OCI-LY7 (cell line): ENCODE measurements around the gene GRN. TPM values are rescaled to one million over a fixed set of nuclear protein-coding genes. Genes with fewer than 3 reads are reported as not detected.

Source experiments
- BruUV-seq: library from RNA; stranded (reverse); fragments of 400-500 nt; replicated peaks from 2 replicates; lab custom pipeline; 2021; lab: Mats Ljungman, UMichigan
- CTCF ChIA-PET: fragments of 300-600 bp; sonication (Branson Sonifier 250); formaldehyde crosslinking; loops from one replicate; lab custom pipeline; 2022; ENCODE audit warnings: antibody characterized with exemption; ENCODE audit not compliant: unreplicated experiment; lab: Charles Lee
- POLR2A ChIA-PET: fragments of 300-600 bp; sonication (Branson Sonifier 250); formaldehyde crosslinking; loops from one replicate; lab custom pipeline; 2022; ENCODE audit warnings: antibody characterized with exemption; lab: Charles Lee
- DNase-seq: peaks from one replicate; pipeline ENCODE4 v3.0.0-alpha.2; 2015; ENCODE audit warnings: low spot score
- H2AFZ ChIP-seq: fragments of 200-600 bp; sonication (generic), shearing (Covaris generic); 2 replicates; pipeline ENCODE4 v1.6.1; 2014; ENCODE audit warnings: mild to moderate bottlenecking, antibody characterized with exemption, low read length, moderate library complexity
- H3K27ac ChIP-seq: fragments of 200-600 bp; sonication (generic); 2 replicates; pipeline ENCODE4 v1.5.1; 2014; ENCODE audit warnings: mixed run types, low read depth, mild to moderate bottlenecking, moderate library complexity, low read length, inconsistent platforms; ENCODE audit not compliant: poor library complexity, severe bottlenecking
- H3K36me3 ChIP-seq: fragments of 200-600 bp; sonication (generic); 2 replicates; pipeline ENCODE4 v1.6.1; 2014; ENCODE audit warnings: mild to moderate bottlenecking, antibody characterized with exemption, low read length, moderate library complexity, mixed read lengths; ENCODE audit not compliant: insufficient read depth
- H3K4me1 ChIP-seq: fragments of 200-600 bp; sonication (generic); 2 replicates; pipeline ENCODE4 v1.5.1; 2014; ENCODE audit warnings: mild to moderate bottlenecking, low read length; ENCODE audit not compliant: insufficient read depth, poor library complexity, severe bottlenecking
- H3K4me2 ChIP-seq: fragments of 200-600 bp; sonication (generic); 2 replicates; pipeline ENCODE4 v1.6.1; 2014; ENCODE audit warnings: mild to moderate bottlenecking, low read length
- H3K4me3 ChIP-seq: fragments of 200-600 bp; sonication (generic); 2 replicates; pipeline ENCODE4 v1.5.1; 2014; ENCODE audit warnings: mild to moderate bottlenecking, low read depth, low read length; ENCODE audit not compliant: poor library complexity, severe bottlenecking
- H3K79me2 ChIP-seq: fragments of 200-600 bp; sonication (generic); 2 replicates; pipeline ENCODE4 v1.6.1; 2016; ENCODE audit warnings: low read depth, mild to moderate bottlenecking, low read length, moderate library complexity, mixed read lengths; ENCODE audit not compliant: insufficient read depth
- H3K9me2 ChIP-seq: fragments of 200-600 bp; sonication (generic); 2 replicates; pipeline ENCODE4 v1.6.1; 2016; ENCODE audit warnings: mild to moderate bottlenecking, low read length, mixed read lengths; ENCODE audit not compliant: insufficient read depth
- H3K9me3 ChIP-seq: fragments of 200-600 bp; sonication (generic); 2 replicates; pipeline ENCODE4 v1.6.1; 2014; ENCODE audit warnings: mild to moderate bottlenecking, mixed run types, low read length, mixed read lengths
- H4K20me1 ChIP-seq: fragments of 200-600 bp; sonication (generic); 2 replicates; pipeline ENCODE4 v1.6.1; 2014; ENCODE audit warnings: mild to moderate bottlenecking, antibody characterized with exemption, low read length, moderate library complexity, mixed read lengths; ENCODE audit not compliant: insufficient read depth
- CTCF ChIP-seq: fragments of 200-600 bp; sonication (generic); conservative IDR thresholded peaks from 2 replicates; pipeline ENCODE4 v1.5.1; 2014; ENCODE audit warnings: mild to moderate bottlenecking, antibody characterized with exemption, low read length, moderate library complexity, mixed read lengths
- EZH2phosphoT487 ChIP-seq: fragments of 200-600 bp; sonication (generic); IDR thresholded peaks from 2 replicates; pipeline ENCODE4 v1.6.1; 2018; ENCODE audit warnings: low read depth, borderline replicate concordance, mild to moderate bottlenecking, mixed run types, antibody characterized with exemption, low read length, moderate library complexity, mixed read lengths
- intact Hi-C: fragments of 100-400 bp; cut with micrococcal nuclease; formaldehyde crosslinking; loops from one replicate; pipeline ENCODE4 v1.10.0; 2022; ENCODE audit not compliant: unreplicated experiment
- total RNA-seq, 2 experiments: library from RNA; depleted of rRNA in 1 of 2; stranded (reverse); fragments of >200 nt in 1 of 2; shearing (Covaris generic) in 1 of 2; gene quantifications; 2 replicates each; pipeline ENCODE4 v1.2.3, GENCODE V29; 2014 to 2022

Gene GRN
- total RNA-seq, 2 experiments from 2014 or later = 203 to 247 TPM

- Histone ChIP-seq H3K79me2 (no peaks in the 10 kb centered on the region), H3K9me3 (no peaks in the 10 kb centered on the region), H3K9me2 (no peaks in the 10 kb centered on the region), H3K27ac (no peak overlapping the region), H3K36me3 (no peaks in the 10 kb centered on the region), H4K20me1 (no peaks in the 10 kb centered on the region), H3K4me1 (peaks cover 19% of the 10 kb centered on the region), H3K4me2 (no peak overlapping the region), H3K4me3 (no peak overlapping the region), H2AFZ (no peak overlapping the region)
- no TSS peak for BruUV-seq
- DNase-seq = no peak
- CTCF ChIA-PET = no interaction called here
- TF ChIP-seq CTCF (no peak), EZH2phosphoT487 (no peak)
- POLR2A ChIA-PET = no interaction called here
- intact Hi-C loops = no loop called here
Measured at GRCh38 chr17:44312396-44313104, 32.6 kb upstream of the GRN start.

DNA sequence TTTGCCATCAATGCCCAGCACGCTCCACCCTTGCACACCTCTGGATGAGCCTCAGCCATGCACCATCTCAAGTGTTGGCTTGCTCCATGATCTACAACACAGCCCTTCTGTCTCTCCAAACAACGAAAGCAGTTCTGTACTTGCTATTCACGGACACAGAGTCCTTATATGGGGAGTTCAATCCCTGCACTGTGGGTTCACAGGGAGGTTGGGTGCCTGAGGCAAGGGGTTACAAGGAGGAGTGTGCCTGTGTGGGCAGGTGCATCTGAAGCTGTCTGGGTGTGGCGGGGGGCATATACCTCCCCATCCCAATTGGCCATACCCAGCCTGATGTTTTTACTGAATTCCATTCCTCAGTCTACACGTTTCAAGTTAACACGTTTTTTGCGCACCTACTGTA lies 31.1 kb upstream of the GRN start:
- POLR2A ChIA-PET = no interaction called here
- DNase-seq = no peak
- no peaks in the 10 kb centered on the region for H3K9me2 ChIP-seq
- no peak for TF ChIP-seq CTCF
- TF ChIP-seq EZH2phosphoT487 = no peak
- H3K4me2 ChIP-seq = no peak overlapping the region
- no TSS peak for BruUV-seq
- H3K4me1 ChIP-seq = peaks cover 10% of the 10 kb centered on the region
- no peak overlapping the region for H3K27ac ChIP-seq
- intact Hi-C loops = no loop called here
- H2AFZ ChIP-seq = no peak overlapping the region
- no peaks in the 10 kb centered on the region for H3K36me3 ChIP-seq
- H4K20me1 ChIP-seq = no peaks in the 10 kb centered on the region
- CTCF ChIA-PET = interaction anchor here (0.6 kb wide), 2 partner anchors 21 to 55 kb away, joined by 3 to 4 read pairs; no protein-coding TSS in a partner anchor
- H3K9me3 ChIP-seq = no peaks in the 10 kb centered on the region
- no peak overlapping the region for H3K4me3 ChIP-seq
- H3K79me2 ChIP-seq = no peaks in the 10 kb centered on the region

DNA sequence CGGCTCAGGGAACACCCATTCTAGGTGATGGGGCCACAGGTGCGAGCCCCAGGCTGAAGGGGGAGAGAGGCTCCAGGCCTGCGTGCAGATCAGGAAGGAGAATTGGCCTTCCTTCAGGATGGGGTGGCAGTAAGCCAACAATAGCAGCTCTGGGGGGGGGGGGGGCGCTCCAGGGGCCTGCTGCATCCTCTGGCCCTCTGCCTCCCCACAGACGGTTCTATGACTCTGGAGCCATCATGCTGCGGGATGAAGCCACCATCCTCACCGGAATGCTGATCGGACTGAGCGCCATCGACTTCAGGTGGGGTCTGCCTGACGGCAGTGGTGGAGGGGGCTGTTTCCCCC lies 30.6 kb upstream of the GRN start:
- ChIA-PET POLR2A (interaction anchor here (1.2 kb wide), 1 partner anchor 13 kb away, joined by 3 read pairs; no protein-coding TSS in a partner anchor), CTCF (interaction anchor here (0.6 kb wide), 2 partner anchors 22 to 56 kb away, joined by 3 to 4 read pairs; no protein-coding TSS in a partner anchor)
- no peak overlapping the region for H3K27ac ChIP-seq
- no peaks in the 10 kb centered on the region for H3K79me2 ChIP-seq
- DNase-seq = no peak
- no peaks in the 10 kb centered on the region for H4K20me1 ChIP-seq
- no peaks in the 10 kb centered on the region for H3K9me2 ChIP-seq
- no peak overlapping the region for H2AFZ ChIP-seq
- H3K9me3 ChIP-seq = no peaks in the 10 kb centered on the region
- peak overlapping the region; percentile 59; the same call in 1 of the 2 replicates for H3K4me2 ChIP-seq
- TF ChIP-seq EZH2phosphoT487 = no peak
- no peak for TF ChIP-seq CTCF
- intact Hi-C loops = no loop called here
- H3K4me1 ChIP-seq = peaks cover 5% of the 10 kb centered on the region
- H3K36me3 ChIP-seq = peaks cover 4% of the 10 kb centered on the region; the same call in 1 of the 2 replicates
- BruUV-seq = no TSS peak
- H3K4me3 ChIP-seq = peak overlapping the region; percentile 61
